ENCODE results near the gene ZNF324.

ZNF324 gene

GRCh38 chr19:58460039-58460438 is 6.8 kb upstream of the ZNF324 start:
- no peak overlapping the region for H2AFZ ChIP-seq (ENCODE audit: low read length)
- no peak for TF ChIP-seq EZH2phosphoT487 (IDR thresholded peaks at IDR 0.05; ENCODE audit: borderline replicate concordance)
- TF ChIP-seq CTCF (conservative IDR thresholded peaks at IDR 0.05; ENCODE audit: low read length), result no peak
- H3K4me1 ChIP-seq (ENCODE audit: insufficient read depth, low read length, poor library complexity, severe bottlenecking), result no peaks in the 10 kb centered on the region
- H3K4me3 ChIP-seq (ENCODE audit: low read length, poor library complexity, severe bottlenecking), result no peak overlapping the region
- no peak overlapping the region for H3K9ac ChIP-seq (ENCODE audit: low read depth, low read length, poor library complexity, severe bottlenecking)
- H3K9me2 ChIP-seq (replicated peaks; ENCODE audit: low read depth, low read length), result no peaks in the 10 kb centered on the region
- H3K79me2 ChIP-seq (ENCODE audit: insufficient read depth, low read length), result no peaks in the 10 kb centered on the region
- H3K36me3 ChIP-seq (ENCODE audit: insufficient read depth, low read length), result no peaks in the 10 kb centered on the region
- H3K9me3 ChIP-seq (ENCODE audit: insufficient read depth, low read depth, low read length), result no peaks in the 10 kb centered on the region
- no peaks in the 10 kb centered on the region for H3K27me3 ChIP-seq (ENCODE audit: insufficient read depth, low read length, poor library complexity, severe bottlenecking)
- no peaks in the 10 kb centered on the region for H3F3A ChIP-seq (ENCODE audit: low read depth)
- H4K20me1 ChIP-seq (ENCODE audit: insufficient read depth, low read length, poor library complexity, severe bottlenecking), result no peaks in the 10 kb centered on the region
- no peak overlapping the region for H3K4me2 ChIP-seq (ENCODE audit: low read depth, low read length, poor library complexity, severe bottlenecking)

- Histone ChIP-seq H3K36me3 (ENCODE audit: insufficient read depth, low read length) (no peaks in the 10 kb centered on the region), H3K79me2 (ENCODE audit: insufficient read depth, low read length) (peaks cover 20% of the 10 kb centered on the region), H3K4me2 (ENCODE audit: low read depth, low read length, poor library complexity, severe bottlenecking) (peak overlapping the region; percentile 100), H3K4me1 (ENCODE audit: insufficient read depth, low read length, poor library complexity, severe bottlenecking) (peaks cover 10% of the 10 kb centered on the region), H4K20me1 (ENCODE audit: insufficient read depth, low read length, poor library complexity, severe bottlenecking) (peaks cover 8% of the 10 kb centered on the region), H2AFZ (ENCODE audit: low read length) (peak overlapping the region; percentile 100), H3K9ac (ENCODE audit: low read depth, low read length, poor library complexity, severe bottlenecking) (peak overlapping the region; percentile 65), H3K27me3 (ENCODE audit: insufficient read depth, low read length, poor library complexity, severe bottlenecking) (no peaks in the 10 kb centered on the region), H3K9me3 (ENCODE audit: insufficient read depth, low read depth, low read length) (no peaks in the 10 kb centered on the region), H3K4me3 (ENCODE audit: low read length, poor library complexity, severe bottlenecking) (peak overlapping the region; percentile 87), H3F3A (ENCODE audit: low read depth) (no peaks in the 10 kb centered on the region), H3K9me2 (replicated peaks; ENCODE audit: low read depth, low read length) (no peaks in the 10 kb centered on the region)
- TF ChIP-seq CTCF (conservative IDR thresholded peaks at IDR 0.05; ENCODE audit: low read length), result no peak
- TF ChIP-seq EZH2phosphoT487 (IDR thresholded peaks at IDR 0.05; ENCODE audit: borderline replicate concordance), result no peak
Measured at GRCh38 chr19:58466089-58466759, 656 bp upstream of the ZNF324 start.

GRCh38 chr19:58468216-58468839 is 1.4 kb downstream of the ZNF324 start:
- Histone ChIP-seq H3K4me3 (ENCODE audit: low read length, poor library complexity, severe bottlenecking) (peak overlapping the region; percentile 87), H3K9ac (ENCODE audit: low read depth, low read length, poor library complexity, severe bottlenecking) (peak overlapping the region; percentile 80)

More at GRCh38 chr19:58468216-58468839, 1.4 kb downstream of the ZNF324 start:
- Histone ChIP-seq H3K4me2 (ENCODE audit: low read depth, low read length, poor library complexity, severe bottlenecking) (peak overlapping the region; percentile 100), H2AFZ (ENCODE audit: low read length) (no peak overlapping the region), H3K9me2 (replicated peaks; ENCODE audit: low read depth, low read length) (no peaks in the 10 kb centered on the region), H3K79me2 (ENCODE audit: insufficient read depth, low read length) (peaks cover 20% of the 10 kb centered on the region), H3K27me3 (ENCODE audit: insufficient read depth, low read length, poor library complexity, severe bottlenecking) (no peaks in the 10 kb centered on the region), H3F3A (ENCODE audit: low read depth) (no peaks in the 10 kb centered on the region), H4K20me1 (ENCODE audit: insufficient read depth, low read length, poor library complexity, severe bottlenecking) (peaks cover 8% of the 10 kb centered on the region), H3K36me3 (ENCODE audit: insufficient read depth, low read length) (peaks cover 12% of the 10 kb centered on the region; the same call in 1 of the 2 replicates), H3K9me3 (ENCODE audit: insufficient read depth, low read depth, low read length) (no peaks in the 10 kb centered on the region), H3K4me1 (ENCODE audit: insufficient read depth, low read length, poor library complexity, severe bottlenecking) (peaks cover 10% of the 10 kb centered on the region)
- no peak for TF ChIP-seq CTCF (conservative IDR thresholded peaks at IDR 0.05; ENCODE audit: low read length)
- no peak for TF ChIP-seq EZH2phosphoT487 (IDR thresholded peaks at IDR 0.05; ENCODE audit: borderline replicate concordance)
